AG09309 (cell line): Measurements from ENCODE around the gene IL19.

ENCODE experiments used
- DNase-seq: peaks from one replicate; pipeline ENCODE4 v3.0.0-alpha.2; 2010; ENCODE audit warnings: low read depth
- H3K4me3 ChIP-seq: 2 replicates; pipeline ENCODE4 v1.5.1; 2011; ENCODE audit warnings: mild to moderate bottlenecking, low read depth, low read length, moderate library complexity; ENCODE audit not compliant: control insufficient read depth
- CTCF ChIP-seq: IDR thresholded peaks from 2 replicates; pipeline ENCODE4 v1.5.1; 2011; ENCODE audit warnings: mild to moderate bottlenecking, low read depth, low read length, inconsistent platforms; ENCODE audit not compliant: insufficient read depth, control insufficient read depth; ENCODE audit errors: missing control alignments

The IL19 gene

GRCh38 chr1:206783506-206783905, 12.9 kb downstream of the IL19 start:
- no peak overlapping the region for H3K4me3 ChIP-seq
- no peak for DNase-seq
- no peak for TF ChIP-seq CTCF

- no peak for DNase-seq
- no peak overlapping the region for H3K4me3 ChIP-seq
- no peak for TF ChIP-seq CTCF
Observed at GRCh38 chr1:206784471-206784903, 13.9 kb downstream of the IL19 start.

- no peak for DNase-seq
- no peak overlapping the region for H3K4me3 ChIP-seq
- no peak for TF ChIP-seq CTCF
Observed at GRCh38 chr1:206785182-206785765, 14.7 kb downstream of the IL19 start.

- no peak for DNase-seq
- TF ChIP-seq CTCF: no peak
- no peak overlapping the region for H3K4me3 ChIP-seq
Observed at GRCh38 chr1:206786212-206786886, 15.8 kb downstream of the IL19 start.

- no peak for DNase-seq
- TF ChIP-seq CTCF: no peak
- H3K4me3 ChIP-seq: no peak overlapping the region
Observed at GRCh38 chr1:206787891-206788290, 17.3 kb downstream of the IL19 start.

GRCh38 chr1:206788487-206789050, 18.0 kb downstream of the IL19 start:
- H3K4me3 ChIP-seq: no peak overlapping the region
- no peak for DNase-seq
- no peak for TF ChIP-seq CTCF
